Spleen (tissue), 11 donors: ENCODE results near the gene SCD5. TPM values are rescaled to one million over a fixed set of nuclear protein-coding genes. Genes with fewer than 3 reads are reported as not detected.

Source experiments
- DNase-seq: peaks from one replicate; pipeline ENCODE4 v3.0.0-alpha.2; 2020
- H3K27ac ChIP-seq, 8 donors: fragments of 200-600 bp; sonication (generic) in 7 of 8; 1 replicate in 4 of 8; 2 replicates in 4 of 8; pipeline versions ENCODE4 v1.5.0 to v1.8.0; 2016 to 2021; ENCODE audit warnings: inconsistent platforms in 4 of 8, mild to moderate bottlenecking in 4 of 8, moderate library complexity in 1 of 8
- H3K27me3 ChIP-seq, 7 donors: fragments of 200-600 bp; sonication (generic) in 6 of 7; replicated peaks in 1 of 7; 1 replicate in 4 of 7; 2 replicates in 3 of 7; pipeline versions ENCODE4 v1.5.0 to v1.8.0; 2016 to 2021; ENCODE audit warnings: inconsistent platforms in 3 of 7, mild to moderate bottlenecking in 1 of 7
- H3K36me3 ChIP-seq, 6 donors: fragments of 200-600 bp; sonication (generic) in 5 of 6; 1 replicate in 4 of 6; 2 replicates in 2 of 6; pipeline versions ENCODE4 v1.5.0 to v1.8.0; 2016 to 2021; ENCODE audit warnings: inconsistent platforms in 2 of 6
- H3K4me1 ChIP-seq, 6 donors: fragments of 200-600 bp; sonication (generic) in 5 of 6; 1 replicate in 3 of 6; 2 replicates in 3 of 6; pipeline versions ENCODE4 v1.5.0 to v1.8.0; 2016 to 2021; ENCODE audit warnings: inconsistent platforms in 3 of 6
- H3K4me3 ChIP-seq, 8 donors: fragments of 200-600 bp; sonication (generic) in 7 of 8; 1 replicate in 4 of 8; 2 replicates in 4 of 8; pipeline versions ENCODE4 v1.5.0 to v1.8.0; 2016 to 2021; ENCODE audit warnings: inconsistent platforms in 4 of 8, mild to moderate bottlenecking in 4 of 8, moderate library complexity in 2 of 8
- H3K9me3 ChIP-seq, 8 donors: fragments of 200-600 bp; sonication (generic) in 7 of 8; 1 replicate in 4 of 8; 2 replicates in 4 of 8; pipeline versions ENCODE4 v1.5.0 to v1.8.0; 2016 to 2021; ENCODE audit warnings: inconsistent platforms in 4 of 8
- CTCF ChIP-seq, 11 experiments: fragments of 200-600 bp in 7 of 11; fragments of 450-650 bp in 4 of 11; sonication (generic) in 4 of 11; IDR thresholded peaks in 8 of 11; conservative IDR thresholded peaks in 3 of 11; 1 replicate in 7 of 11; 2 replicates in 4 of 11; pipeline versions ENCODE4 v1.4.0 to v1.8.0; 2016 to 2021; ENCODE audit warnings: antibody characterized with exemption in 11 of 11, inconsistent platforms in 4 of 11, mild to moderate bottlenecking in 1 of 11
- POLR2A ChIP-seq, 3 donors: fragments of 450-650 bp; IDR thresholded peaks; one replicate each; pipeline ENCODE4 v1.5.1; 2017; ENCODE audit warnings: antibody characterized with exemption in 3 of 3, mild to moderate bottlenecking in 1 of 3
- POLR2AphosphoS5 ChIP-seq, 3 donors: sonication (generic); formaldehyde crosslinking; IDR thresholded peaks; one replicate each; pipeline ENCODE4 v1.5.1; 2017; ENCODE audit warnings: antibody characterized with exemption in 3 of 3
- WGBS, 5 donors: extraction: QIAGEN DNeasy Blood & Tissue Kit in 3 of 5; methylation state at CpG; one replicate each; pipeline versions ENCODE4 v1.1.5 to v1.1.7; 2013 to 2018; 5-methylcytosine and 5-hydroxymethylcytosine counted together
- intact Hi-C: fragments of 100-400 bp; cut with DNase I; formaldehyde crosslinking; loops from one replicate; pipeline ENCODE4 v1.15.0; 2023; ENCODE audit warnings: low total_unique reads
- polyA plus RNA-seq, 3 donors: library from polyadenylated mRNA; stranded (reverse); fragments of 200-250 nt; gene quantifications; one replicate each; pipeline ENCODE4 v1.2.1, GENCODE V29; 2013
- total RNA-seq, 7 donors: library from RNA; depleted of rRNA in 3 of 7; stranded (reverse); fragments of >200 nt in 3 of 7; fragmentation: NEBNext Ultra II Directional in 4 of 7; extraction: Animal tissue kit (Norgen Biotek cat#: 25700) in 4 of 7; gene quantifications; one replicate each; pipeline versions ENCODE4 v1.1.0 to v1.2.1, GENCODE V29; 2016 to 2021
- donor health status: healthy with polysubstance abuse.
- donor health status: DM: no; HTN: no; CAD: no; lungs with moderate emphysema.
- donor health status: DM: no; HTN: no; CAD: no.
- donor health status: Bipolar disorder and iron deficiency.
- donor health status: healthy.
- donor health status: DM: no; HTN: no; CAD: no.
- donor health status: DM: yes; HTN: yes; CAD: no.

SCD5 gene
- total and polyA plus RNA-seq, 10 donors: 0.85 to 7.2 (median 3.9) TPM

- no peak overlapping the region for H3K27ac ChIP-seq
- no peak for DNase-seq
- WGBS, 5 donors: 62 to 75% (median 73%) methylated on average over 6 of the region's 6 CpGs
Measured at GRCh38 chr4:82620126-82620735, 178.4 kb downstream of the SCD5 start.

GRCh38 chr4:82618103-82618720 lies 180.4 kb downstream of the SCD5 start:
- no peaks in the 10 kb centered on the region for H3K9me3 ChIP-seq
- WGBS, 5 donors: 49 to 72% (median 65%) methylated on average over 2 of the region's 2 CpGs
- H3K36me3 ChIP-seq: no peaks in the 10 kb centered on the region
- no peak for DNase-seq
- intact Hi-C loops: no loop called here
- TF ChIP-seq CTCF (IDR thresholded peaks at IDR 0.05 in 8 of 11, conservative IDR thresholded peaks at IDR 0.05 in 3 of 11): no peak
- TF ChIP-seq POLR2A (IDR thresholded peaks at IDR 0.05): no peak
- no peak for TF ChIP-seq POLR2AphosphoS5 (IDR thresholded peaks at IDR 0.05)
- no peak overlapping the region for H3K27ac ChIP-seq
- H3K4me1 ChIP-seq: no peaks in the 10 kb centered on the region
- no peaks in the 10 kb centered on the region for H3K27me3 ChIP-seq
- no peak overlapping the region for H3K4me3 ChIP-seq

More at GRCh38 chr4:82620126-82620735, 178.4 kb downstream of the SCD5 start:
- H3K4me3 ChIP-seq: no peak overlapping the region
- H3K4me1 ChIP-seq: no peaks in the 10 kb centered on the region
- TF ChIP-seq POLR2A (IDR thresholded peaks at IDR 0.05): no peak
- no peak for TF ChIP-seq POLR2AphosphoS5 (IDR thresholded peaks at IDR 0.05)
- TF ChIP-seq CTCF (IDR thresholded peaks at IDR 0.05 in 8 of 11, conservative IDR thresholded peaks at IDR 0.05 in 3 of 11): no peak
- H3K27me3 ChIP-seq: no peaks in the 10 kb centered on the region
- intact Hi-C loops: no loop called here
- no peaks in the 10 kb centered on the region for H3K36me3 ChIP-seq
- no peaks in the 10 kb centered on the region for H3K9me3 ChIP-seq

GRCh38 chr4:82614838-82615449 lies 183.7 kb downstream of the SCD5 start:
- Histone ChIP-seq H3K4me1 (no peaks in the 10 kb centered on the region), H3K9me3 (no peaks in the 10 kb centered on the region), H3K27me3 (no peaks in the 10 kb centered on the region), H3K36me3 (no peaks in the 10 kb centered on the region), H3K27ac (no peak overlapping the region), H3K4me3 (no peak overlapping the region)
- TF ChIP-seq POLR2A (IDR thresholded peaks at IDR 0.05): no peak
- TF ChIP-seq CTCF (IDR thresholded peaks at IDR 0.05 in 8 of 11, conservative IDR thresholded peaks at IDR 0.05 in 3 of 11): no peak
- no peak for TF ChIP-seq POLR2AphosphoS5 (IDR thresholded peaks at IDR 0.05)
- DNase-seq: no peak
- 78 to 93% (median 86%) methylated on average over 5 of the region's 5 CpGs for WGBS, 5 donors
- intact Hi-C loops: no loop called here

- TF ChIP-seq POLR2AphosphoS5 (IDR thresholded peaks at IDR 0.05): no peak
- TF ChIP-seq POLR2A (IDR thresholded peaks at IDR 0.05): no peak
- TF ChIP-seq CTCF (IDR thresholded peaks at IDR 0.05 in 8 of 11, conservative IDR thresholded peaks at IDR 0.05 in 3 of 11): no peak
- Histone ChIP-seq H3K27me3 (no peaks in the 10 kb centered on the region), H3K9me3 (no peaks in the 10 kb centered on the region), H3K36me3 (no peaks in the 10 kb centered on the region), H3K4me3 (no peak overlapping the region), H3K4me1 (no peaks in the 10 kb centered on the region), H3K27ac (no peak overlapping the region)
- 81 to 95% (median 90%) methylated on average over 2 to 3 of the region's 3 CpGs for WGBS, 5 donors
- intact Hi-C loops: no loop called here
- no peak for DNase-seq
Measured at GRCh38 chr4:82613121-82613520, 185.5 kb downstream of the SCD5 start.
